ENCODE measurements around the gene NXT1.

- no peak for TF ChIP-seq SMC3 (IDR thresholded peaks at IDR 0.05; ENCODE audit: low read depth, low read length)
- no peak for TF ChIP-seq CTCF (IDR thresholded peaks at IDR 0.05)
- no peak for TF ChIP-seq YY1 (IDR thresholded peaks at IDR 0.05; ENCODE audit: low read depth)
These were observed 16.5 kb upstream of the NXT1 start for GRCh38 chr20:23334111-23334510.

All from SK-N-SH (cell line).